Renal cortical epithelial cell (primary cell): ENCODE results near the gene SLC4A8. TPM values are rescaled to one million over a fixed set of nuclear protein-coding genes. Genes with fewer than 3 reads are reported as not detected.
"Not testable (repeated sequence)": the region's sequence is repeated elsewhere in the genome, so short reads cannot be mapped to it uniquely, and the experiment has no call there.

Experiments
- DNase-seq: peaks from one replicate; pipeline ENCODE4 v3.0.0-alpha.2; 2011; ENCODE audit warnings: low read depth
- total RNA-seq: library from RNA; depleted of rRNA; stranded (reverse); fragments of >200 nt; gene quantifications from 2 replicates; pipeline ENCODE4 v1.2.3, GENCODE V29; 2014

Gene SLC4A8
- total RNA-seq, 1 donor from 2014 or later: 2.1 TPM

DNA sequence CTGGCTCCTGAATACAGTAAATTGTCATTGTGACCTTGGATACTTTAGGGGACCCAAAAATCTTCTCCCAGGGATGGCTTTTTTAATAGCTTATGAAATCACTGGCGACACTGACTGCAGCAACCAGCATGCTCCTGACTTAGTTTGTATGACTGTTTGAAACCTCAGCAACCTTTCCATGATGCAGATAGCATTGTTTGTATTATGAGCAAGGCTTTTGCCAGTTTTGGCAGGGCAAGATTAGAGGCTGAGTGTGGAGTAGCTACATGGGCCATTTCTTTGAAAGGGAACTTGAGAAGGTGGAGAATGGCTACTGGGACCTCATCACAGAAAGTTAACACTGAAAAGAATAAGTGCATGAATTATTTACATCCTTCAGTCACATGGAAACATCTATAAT, 50.9 kb downstream of the SLC4A8 start:
- DNase-seq: no peak

DNA sequence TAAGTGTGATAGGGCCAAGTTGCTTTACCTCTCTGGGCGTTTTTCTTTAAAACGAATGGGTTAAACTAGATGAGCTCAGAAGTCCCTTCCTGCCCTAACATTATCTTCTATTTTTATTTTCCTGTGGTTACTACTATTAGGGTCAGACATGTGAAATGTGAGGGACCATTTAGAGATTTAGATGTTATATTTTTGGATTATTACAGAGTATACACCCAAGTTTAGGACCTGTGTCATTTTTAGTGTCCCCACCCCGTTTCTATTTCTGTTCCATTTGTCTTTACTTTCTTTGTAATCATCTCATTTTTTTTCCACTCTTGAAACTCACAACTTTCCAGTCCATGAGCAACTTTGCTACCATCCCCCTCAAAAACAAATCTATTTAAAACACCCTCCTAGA, 56.3 kb downstream of the SLC4A8 start:
- DNase-seq: no peak

DNA sequence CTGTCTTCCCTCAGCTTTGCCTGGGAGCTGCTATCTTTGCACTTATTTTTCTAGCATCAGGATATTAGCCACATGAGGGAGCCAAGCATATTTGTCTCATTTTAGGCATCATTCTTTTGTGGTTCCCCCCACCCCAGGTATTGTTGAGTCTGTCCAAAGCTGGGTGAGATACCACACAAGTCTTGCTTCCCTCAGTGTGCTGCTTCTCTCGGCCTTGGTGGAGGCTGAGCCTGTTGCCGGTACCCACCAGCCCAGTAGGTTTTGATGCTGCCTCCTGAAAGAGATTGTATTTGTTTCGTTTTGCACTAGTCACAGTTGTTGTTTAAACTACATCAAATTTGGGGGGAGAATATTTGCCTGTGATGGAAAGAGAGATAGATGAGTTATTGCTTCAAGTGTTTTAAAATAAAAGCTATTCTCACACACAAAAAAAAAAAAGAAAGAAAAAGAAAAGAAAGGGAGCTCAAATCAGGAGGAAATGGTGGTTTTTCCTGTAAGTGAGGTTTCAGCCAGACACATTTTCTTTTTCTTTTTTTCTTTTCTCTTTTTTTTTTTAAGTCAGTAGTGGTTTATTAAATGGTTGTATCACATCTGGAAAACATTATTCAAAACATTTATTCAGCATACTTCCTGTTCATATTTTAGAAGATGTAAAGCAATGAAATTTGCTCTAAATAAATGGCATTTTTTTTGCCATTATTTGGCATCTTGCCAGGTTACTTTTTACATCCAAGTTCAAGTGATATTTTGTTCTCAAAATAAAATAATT, 58.5 kb downstream of the SLC4A8 start:
- DNase-seq: no peak

DNA sequence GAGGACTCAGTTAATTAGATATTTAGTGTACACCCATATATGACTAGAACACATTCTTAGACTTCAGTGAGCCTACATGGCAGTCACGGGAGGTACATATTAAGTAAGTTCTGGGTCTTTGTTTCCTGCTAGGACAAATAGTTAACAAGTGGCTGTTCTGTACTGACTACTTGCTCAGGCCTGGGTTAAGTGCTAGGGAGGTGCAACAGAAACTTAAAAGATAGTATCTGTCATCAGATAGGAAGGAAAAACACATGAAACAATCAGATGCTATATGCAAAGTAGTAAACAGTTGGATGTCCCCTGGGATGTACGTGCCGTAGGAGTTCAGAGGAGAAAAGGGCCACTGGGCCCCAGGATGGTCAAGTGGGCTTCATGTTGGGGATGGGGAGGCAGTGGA, 59.5 kb downstream of the SLC4A8 start:
- DNase-seq: no peak

GRCh38 chr12:51488281-51488680, 63.6 kb downstream of the SLC4A8 start:
- DNase-seq: no peak

GRCh38 chr12:51493281-51493680, 68.7 kb downstream of the SLC4A8 start:
- no peak for DNase-seq

DNA sequence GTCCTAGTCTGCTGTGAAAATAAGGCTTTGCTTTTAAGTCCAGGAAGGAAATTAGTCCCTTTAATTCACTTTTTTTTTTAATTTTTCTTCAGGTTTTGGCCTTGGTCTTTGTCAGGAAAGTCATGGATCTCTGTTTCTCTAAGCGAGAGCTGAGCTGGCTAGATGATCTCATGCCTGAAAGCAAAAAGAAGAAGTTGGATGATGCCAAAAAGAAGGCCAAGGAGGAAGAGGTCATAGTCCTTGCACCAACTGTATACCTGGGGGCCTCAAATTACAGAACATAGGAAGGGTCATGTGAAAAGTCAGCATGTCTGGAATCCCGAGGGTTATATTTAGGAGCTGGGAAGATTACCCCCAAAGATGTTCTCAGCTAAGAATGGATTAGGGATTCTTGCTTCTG, 72.3 kb downstream of the SLC4A8 start:
- no peak for DNase-seq

- no peak for DNase-seq
These were observed 80.2 kb downstream of the SLC4A8 start for GRCh38 chr12:51504851-51505250.

DNA sequence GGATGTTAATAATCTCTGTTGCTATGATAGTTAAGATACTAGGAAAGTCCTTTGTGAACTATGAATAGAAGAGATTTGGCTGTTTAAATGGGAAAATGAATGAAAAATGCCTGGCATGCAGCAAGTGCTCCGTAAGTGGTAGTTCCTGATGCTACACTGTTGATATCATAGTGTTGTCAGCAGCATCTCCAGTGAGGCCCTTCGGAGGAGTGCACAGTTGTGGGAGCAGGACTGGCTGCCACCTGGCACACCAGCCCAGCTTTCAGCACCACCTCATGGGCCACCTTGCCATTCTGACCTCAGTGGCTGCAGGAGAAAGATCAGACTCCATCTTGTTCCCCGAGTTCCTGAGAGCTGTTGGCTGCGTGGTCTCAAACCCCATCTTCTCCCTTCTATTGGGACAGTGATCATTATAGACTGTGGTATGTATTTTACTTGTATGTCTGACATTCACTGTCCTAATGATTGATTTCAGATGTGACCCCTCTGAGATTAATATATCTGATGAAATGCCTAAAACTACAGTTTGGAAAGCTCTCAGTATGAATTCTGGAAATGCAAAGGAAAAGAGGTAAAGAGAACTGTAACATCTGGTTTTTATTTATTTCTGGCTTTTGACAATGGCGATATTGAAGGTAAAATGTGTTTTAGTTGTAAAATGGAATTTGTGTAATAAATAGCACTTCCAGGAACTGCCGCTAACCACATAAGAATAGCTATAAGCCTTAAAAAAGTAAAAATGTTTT, 80.9 kb downstream of the SLC4A8 start:
- DNase-seq: no peak

DNA sequence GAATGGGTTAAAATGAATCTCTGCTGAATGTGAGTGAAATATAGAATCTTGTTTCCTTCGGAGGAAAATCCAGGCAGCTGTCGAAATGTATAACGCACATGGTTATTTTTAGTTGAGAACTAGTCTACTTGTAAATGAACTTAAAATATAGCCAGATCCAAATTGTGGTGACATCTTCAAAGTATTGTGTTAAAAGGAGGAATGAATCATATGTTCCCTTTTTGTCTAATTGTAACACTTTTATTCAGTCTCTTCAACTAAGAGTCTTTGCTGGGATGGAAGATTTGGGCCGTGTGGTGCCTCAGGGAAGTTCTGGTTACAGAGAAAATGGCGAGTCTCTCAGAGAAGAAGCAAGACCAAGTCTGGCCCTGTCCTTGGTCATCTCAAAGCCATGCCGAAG, 82.5 kb downstream of the SLC4A8 start:
- DNase-seq: no peak

DNA sequence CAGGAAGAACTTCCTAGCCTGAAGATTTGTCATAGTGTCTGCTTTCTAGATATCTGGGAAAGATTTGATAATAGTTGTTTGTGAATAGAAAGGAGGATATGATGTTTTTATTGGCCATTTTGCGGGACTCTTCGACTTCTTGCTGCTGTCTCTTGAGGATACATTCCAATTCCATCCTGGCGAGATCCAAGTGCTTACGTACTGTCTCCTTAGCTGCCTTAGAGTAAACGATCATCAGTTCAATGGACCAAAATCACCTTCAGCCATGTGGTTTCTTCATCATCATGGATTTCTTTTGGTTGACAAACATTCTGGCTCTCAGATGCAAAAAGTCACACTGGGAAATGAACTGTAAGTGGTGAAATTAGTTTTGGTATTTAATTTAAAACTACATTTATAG, 83.7 kb downstream of the SLC4A8 start:
- DNase-seq: no peak

GRCh38 chr12:51511546-51512260, 87.1 kb downstream of the SLC4A8 start:
- no peak for DNase-seq

- DNase-seq: no peak
These were observed 87.8 kb downstream of the SLC4A8 start for GRCh38 chr12:51512438-51512837.

- DNase-seq: not testable (repeated sequence)
These were observed 90.4 kb downstream of the SLC4A8 start for GRCh38 chr12:51515037-51515436.

DNA sequence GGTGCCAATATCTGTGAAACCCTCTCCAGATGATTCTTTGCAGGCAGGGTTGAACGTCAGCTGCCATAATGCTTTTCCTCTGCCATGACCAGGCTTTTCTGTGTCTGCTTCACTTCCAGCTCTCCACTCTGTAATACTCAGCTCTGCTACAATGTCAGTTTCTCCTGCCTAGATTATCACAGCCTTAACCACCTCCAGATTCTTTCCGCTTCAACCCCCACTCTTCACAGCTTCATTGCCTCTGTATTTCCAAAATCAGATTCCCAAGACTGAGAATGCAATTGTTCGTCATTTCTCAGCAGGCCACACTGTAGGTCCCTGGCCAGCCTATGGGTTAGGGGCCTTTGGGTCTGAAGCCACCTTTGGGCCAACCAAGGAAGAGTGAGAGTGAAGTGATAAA, 92.7 kb downstream of the SLC4A8 start:
- DNase-seq: no peak

DNA sequence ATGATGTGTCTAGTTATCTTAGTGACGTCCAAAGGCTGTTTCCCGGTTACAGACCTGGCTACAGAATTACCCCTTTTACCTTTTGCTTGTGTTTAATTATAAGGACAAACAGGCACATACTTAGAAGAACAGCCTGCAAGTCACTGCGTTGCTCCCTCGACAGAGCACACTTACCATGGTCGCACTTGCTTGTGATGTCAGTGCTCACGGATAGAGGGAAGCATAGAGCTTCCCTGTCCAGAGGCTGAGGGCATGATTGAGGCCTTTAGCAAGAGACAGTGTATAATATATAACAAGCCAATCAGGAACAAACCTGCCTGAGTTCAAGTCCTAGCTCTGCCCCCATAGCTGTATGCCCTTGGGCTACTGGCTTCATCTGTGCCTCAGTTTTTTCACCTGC, 93.2 kb downstream of the SLC4A8 start:
- DNase-seq: no peak

GRCh38 chr12:51519755-51520154, 95.1 kb downstream of the SLC4A8 start:
- no peak for DNase-seq

- no peak for DNase-seq
These were observed 96.1 kb downstream of the SLC4A8 start for GRCh38 chr12:51520576-51521325.

GRCh38 chr12:51521554-51522276, 97.1 kb downstream of the SLC4A8 start:
- DNase-seq: peak; percentile 9

- DNase-seq: no peak
These were observed 98.1 kb downstream of the SLC4A8 start for GRCh38 chr12:51522696-51523095.

- DNase-seq: no peak
These were observed 99.8 kb downstream of the SLC4A8 start for GRCh38 chr12:51524386-51524901.
